Stimulated activated CD8-positive, alpha-beta memory T cell treated with anti-CD3 and anti-CD28 coated beads, Interleukin-2, amount 100 ng/mL, for 1 hour (primary cell): ENCODE results near the gene TPP1.

Source experiments
- DNase-seq, 2 donors: peaks; one replicate each; pipeline ENCODE4 v3.0.0-alpha.2; 2020; ENCODE audit warnings: low read depth in 2 of 2

TPP1 gene

DNA sequence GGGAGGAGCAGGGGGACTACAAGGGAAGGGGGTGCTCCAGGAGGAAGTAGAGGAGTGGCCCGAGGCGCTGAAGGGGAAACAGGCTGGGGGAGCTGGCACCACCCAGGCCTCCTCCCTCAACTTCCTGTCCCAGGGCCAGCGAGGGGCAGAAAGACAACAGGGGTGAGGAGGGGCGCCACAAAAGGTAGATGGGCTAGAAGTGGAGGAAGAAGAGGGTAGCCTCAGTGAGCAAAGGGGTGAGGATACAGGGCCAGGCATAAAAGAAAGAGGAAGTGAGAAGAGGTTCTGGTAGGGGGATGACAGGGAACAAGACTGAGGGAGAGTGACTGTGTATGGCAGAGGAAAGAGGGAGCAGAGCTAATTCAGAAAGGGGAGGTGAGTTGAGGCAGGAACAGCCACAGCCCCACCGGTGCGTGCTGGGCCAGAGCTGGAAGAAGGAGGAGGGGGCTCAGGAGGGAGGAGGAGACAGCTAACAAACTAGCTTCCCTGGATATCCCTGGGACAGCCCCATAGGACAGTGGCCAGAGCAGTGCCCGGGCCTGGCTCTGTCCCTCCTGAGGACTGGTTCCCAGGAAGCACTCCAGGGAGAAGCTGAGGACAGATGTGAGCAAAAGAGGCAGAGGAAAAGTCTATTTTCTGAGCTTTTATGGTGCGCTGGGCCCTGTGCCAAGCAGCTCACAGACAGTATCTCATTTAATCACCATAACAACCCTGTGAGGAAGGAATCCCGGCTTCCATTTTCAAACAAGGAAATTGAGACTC lies 27.9 kb upstream of the TPP1 start:
- DNase-seq = no peak

DNA sequence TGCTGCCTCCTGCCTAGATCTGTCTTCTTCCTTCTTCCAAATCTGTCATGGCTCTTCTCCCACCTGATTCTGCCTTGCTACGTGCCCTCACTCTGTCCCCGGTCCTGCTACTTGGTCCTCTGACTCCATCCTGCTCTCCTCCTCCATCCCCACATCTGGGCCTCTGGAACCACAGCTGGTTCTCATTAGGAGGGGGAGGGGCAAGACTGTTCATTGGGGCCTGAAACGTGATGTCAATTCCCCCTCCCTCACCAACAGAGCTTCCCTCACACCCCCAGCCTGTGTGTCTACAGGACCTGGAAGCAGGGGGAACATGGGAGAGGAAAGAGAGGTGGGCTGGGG lies 27.3 kb upstream of the TPP1 start:
- DNase-seq = no peak

DNA sequence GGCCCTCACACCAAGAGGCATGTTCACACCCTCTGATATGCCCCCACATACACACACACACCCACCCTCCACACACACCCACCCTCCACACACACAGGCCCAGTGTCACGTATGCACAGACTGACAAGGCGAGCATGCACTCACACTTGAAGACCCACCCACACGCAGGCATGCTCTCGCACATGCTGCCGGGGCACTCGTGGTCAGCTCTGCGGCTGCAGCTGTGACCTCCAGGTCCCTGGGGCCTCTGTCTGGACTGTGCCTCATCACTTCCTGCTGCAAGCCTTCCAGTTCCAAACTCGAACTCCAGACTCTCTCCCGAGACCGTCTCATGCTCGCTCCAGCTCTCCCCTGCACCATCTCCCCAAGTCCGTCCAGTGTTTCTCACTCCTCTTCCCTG lies 26.8 kb upstream of the TPP1 start:
- no peak for DNase-seq

DNA sequence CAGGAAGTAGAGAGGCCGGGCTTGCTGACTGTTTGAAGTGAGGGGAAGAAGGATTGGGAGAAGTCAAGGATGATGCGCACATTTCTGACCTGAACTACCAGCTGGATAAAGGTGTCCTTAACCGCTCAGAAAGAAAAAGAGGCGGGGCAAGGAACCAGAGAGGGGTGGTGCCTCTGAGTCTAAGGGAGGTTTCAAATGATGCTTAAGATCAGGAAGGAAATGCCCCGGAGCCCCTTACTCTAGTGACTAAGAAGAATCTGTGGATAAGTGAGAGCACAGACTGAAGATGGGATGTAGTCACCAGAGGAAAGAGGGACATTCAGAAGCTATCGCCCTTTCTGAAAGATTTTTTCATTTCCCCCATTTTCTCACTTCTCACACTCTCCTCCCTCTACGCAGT lies 23.7 kb upstream of the TPP1 start:
- DNase-seq = no peak

DNA sequence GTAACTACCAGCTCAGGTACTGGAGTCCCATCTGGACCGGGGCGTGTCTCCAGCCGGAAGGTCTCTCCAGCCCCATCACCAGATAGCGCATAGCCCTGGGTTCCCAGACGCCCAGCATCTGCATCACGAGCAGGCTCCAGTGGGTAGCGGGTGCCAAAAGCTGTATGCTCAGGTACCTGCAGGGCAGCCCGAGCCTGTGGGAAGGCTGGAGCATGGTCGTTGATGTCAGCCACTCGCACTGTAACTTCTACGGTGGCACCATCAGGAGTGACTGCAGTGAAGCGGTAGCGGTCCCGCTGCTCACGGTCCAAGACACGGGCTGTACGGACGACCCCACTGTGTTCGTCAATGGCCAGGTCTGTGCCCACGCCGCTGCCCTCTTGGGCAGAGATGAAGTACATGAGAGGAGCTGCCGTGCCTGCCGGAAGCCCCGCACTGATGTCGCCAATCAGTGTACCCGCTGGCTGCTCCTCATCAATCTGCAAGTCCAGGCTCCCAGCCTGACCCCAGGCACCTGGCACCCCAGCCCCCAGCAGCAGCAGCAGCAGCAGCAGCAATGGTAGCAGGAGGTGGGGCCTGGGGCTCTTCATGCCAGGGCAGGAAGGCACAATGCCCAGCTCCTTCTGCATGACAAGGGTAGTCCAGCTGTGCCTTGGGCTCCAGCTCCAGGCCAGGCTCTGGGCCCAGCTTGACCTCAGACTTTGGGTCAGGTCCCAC lies 21.9 kb upstream of the TPP1 start:
- no peak for DNase-seq

DNA sequence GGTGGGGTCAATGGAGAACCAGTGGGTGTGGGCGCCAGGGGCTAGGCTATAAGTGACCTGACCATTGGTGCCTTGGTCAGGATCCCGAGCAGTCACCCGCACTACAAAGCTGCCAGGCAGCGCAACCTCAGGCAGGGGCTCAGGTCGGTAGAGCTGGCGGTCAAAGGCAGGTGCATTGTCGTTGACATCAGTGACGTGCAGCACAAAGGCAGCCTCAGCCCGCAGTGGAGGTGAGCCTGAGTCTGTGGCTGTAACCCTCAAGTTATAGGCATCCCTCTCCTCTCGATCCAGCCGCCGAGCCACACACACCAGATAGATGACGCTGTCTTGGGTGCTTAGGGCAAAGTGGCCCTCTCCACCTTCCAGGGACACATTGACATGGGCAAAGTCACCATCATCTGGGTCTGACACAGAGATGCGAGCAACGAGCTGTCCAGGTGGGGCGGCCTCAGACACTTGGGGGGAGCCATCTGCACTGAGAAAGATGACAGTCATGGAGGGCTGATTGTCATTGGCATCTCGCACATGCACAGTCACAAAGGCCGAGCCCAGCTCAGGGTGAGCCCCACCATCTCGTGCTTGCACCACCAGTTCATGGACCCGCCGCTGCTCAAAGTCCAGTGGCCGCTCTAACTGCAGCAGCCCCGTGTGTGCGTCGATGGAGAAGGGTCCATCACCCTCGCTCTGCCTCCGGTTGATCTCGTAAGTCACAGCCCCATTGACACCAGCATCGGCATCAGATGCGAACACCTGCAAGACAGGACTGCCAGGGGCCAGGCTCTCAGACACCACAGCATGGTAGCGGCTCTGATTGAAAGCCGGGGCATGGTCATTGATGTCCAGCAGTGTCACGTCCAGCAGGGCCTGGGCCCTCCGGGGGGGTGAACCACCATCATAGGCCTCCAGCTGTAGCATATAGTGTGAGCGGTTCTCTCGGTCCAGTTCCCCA lies 21.1 kb upstream of the TPP1 start:
- no peak for DNase-seq

DNA sequence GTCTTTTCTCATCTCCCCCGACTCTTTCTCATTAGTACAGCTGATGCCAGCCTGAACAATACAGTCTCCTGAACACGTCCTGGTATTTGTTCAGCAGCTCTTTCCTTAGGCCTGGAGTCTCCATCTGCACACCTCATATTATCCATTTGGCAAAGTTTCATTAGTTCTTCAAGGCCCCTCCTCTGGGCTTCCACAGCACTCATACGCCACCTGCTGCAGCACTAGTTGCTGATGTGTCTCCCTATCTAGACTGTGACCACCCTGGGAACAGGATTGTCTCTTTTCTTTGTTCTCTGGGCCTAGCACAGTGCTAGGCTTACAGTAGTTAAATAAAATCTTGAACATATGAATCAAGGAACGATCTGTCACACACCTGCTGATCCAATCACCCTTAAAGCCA lies 19.2 kb upstream of the TPP1 start:
- no peak for DNase-seq

DNA sequence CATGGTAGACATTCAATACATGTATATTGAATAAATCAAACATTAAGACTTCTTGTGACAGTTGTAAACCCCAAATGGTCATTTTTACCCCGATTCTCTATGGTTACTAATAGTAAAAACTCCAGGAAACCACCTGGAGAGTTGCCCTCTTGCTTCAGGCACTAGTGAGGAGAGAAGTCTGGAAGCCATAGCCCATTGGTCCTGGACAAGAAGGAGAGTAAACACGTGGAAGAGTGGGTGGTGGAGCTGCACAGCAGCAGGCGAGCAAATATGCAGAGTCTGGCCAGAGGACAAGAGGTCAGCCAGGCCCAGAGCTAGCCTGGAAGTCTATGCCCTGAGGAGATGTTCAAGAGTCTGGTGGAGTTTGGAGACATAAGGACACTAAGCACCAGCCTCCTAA lies 18.6 kb upstream of the TPP1 start:
- no peak for DNase-seq

DNA sequence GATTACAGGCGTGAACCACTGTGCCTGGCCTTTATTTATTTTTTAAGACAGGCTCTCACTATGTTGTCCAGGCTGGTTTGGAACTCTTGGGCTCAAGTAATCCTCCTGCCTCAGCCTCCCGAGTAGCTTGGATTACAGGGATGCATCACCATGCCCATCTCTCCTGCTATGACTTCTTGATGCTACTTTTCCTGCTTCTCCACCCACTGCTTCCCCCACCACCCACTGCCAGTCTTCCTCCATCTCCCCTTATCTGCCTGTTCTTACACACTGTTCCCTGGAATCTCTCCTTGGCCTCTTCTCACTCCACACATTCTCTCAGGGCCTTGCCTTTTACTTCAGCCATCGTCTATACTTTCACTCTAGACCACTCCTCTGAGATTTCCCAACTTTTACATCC lies 17.3 kb upstream of the TPP1 start:
- no peak for DNase-seq

DNA sequence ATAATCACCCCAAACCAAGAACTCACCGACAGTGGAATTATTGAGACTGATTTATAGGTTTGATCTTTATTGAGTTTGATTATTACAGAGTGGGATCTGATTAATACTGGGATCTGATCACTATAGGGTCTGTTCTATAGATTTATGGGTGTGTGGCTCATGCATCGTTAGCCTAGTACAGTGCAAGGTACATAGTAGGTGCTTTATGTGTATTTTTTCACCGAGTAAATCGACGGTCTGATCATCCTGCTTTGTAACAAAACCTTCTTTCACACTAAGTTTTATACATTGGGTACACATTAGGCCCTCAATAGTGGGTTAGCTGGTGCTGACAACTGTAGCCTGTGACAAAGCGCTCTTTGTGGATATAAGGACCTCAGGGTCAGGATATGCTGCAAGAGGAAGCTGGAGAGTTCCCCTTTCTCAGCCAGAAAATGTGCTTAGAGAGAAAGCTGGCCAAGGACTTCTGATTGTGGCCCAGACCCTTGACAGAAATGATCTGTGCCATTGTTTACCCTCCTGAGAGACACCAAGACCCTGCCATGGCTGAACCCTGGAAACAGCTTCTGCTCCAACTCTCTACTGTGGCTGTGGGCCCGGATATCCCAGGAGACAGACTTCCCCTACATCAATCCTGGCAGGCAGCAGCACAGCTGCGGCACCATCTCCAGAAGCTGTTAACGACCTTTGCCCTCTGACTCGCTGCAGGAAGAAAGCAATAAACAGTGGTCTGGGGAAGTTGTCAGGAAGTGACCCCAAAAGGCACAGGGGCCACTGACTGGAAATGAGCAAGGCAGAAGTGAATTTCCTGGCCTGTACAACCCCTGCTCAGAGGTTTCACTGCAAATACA lies 16.1 kb upstream of the TPP1 start:
- DNase-seq = no peak

DNA sequence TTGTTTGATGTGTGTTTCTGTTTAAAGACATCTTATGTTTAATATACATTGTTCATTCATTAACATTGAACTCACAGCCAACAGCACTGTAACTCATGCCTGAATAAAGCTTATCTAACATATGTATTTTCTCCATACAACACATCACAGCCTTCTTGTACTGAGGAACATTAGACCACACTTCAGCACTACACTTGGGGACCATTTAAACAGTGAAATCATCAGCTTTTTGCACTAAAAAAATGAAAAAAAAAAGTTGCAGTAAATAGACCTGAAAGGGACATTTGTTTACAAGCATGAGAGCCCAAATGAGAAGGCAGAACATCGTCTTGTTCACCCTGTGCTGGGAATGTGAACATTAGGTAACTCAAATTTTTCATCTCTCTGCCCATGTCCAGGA lies 15.3 kb upstream of the TPP1 start:
- no peak for DNase-seq

DNA sequence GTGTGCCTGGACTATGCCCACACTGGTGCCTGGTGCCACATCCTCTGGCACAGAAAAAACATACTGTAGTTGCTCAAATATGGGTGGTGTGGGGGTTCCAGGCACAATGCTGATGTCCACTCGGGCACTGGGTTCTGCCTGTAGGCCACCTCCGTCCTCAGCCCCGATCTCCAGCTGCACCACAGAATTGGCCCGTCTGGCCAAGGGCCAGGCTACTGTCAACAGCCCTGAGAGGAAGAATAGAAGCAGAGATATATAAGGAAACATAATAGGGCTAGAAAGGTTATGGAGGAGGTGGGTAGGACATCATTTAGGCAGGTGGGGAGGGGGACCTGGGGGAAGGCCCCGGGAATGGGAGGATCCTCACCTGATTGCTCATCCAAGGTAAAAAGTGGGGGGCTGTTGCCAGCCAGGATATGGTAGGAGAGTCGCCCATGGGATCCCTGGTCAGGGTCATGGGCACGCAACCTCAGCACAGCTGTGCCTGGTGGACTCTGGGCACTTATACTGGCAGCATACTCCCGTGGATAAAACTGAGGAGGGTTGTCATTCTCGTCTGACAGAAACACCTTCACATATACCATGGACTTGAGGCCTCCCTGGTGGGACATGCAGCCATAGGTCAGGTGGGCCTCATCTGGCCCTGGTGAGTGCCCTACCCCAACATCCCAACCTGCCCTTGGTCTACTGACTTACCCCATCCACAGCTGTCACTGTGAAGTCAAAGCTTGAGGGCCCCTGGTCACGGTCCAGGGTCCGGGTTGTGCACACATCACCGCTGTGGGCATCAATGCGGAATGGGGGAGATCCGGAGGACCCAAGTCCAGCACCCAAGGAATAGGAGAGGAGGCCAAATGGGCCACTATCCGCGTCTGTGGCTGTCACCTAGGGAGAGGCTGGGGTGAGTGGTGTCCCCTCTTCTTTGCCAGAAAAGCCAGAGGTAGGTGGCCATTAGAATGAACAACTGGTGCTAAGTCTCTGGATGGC lies 14.5 kb upstream of the TPP1 start:
- no peak for DNase-seq

DNA sequence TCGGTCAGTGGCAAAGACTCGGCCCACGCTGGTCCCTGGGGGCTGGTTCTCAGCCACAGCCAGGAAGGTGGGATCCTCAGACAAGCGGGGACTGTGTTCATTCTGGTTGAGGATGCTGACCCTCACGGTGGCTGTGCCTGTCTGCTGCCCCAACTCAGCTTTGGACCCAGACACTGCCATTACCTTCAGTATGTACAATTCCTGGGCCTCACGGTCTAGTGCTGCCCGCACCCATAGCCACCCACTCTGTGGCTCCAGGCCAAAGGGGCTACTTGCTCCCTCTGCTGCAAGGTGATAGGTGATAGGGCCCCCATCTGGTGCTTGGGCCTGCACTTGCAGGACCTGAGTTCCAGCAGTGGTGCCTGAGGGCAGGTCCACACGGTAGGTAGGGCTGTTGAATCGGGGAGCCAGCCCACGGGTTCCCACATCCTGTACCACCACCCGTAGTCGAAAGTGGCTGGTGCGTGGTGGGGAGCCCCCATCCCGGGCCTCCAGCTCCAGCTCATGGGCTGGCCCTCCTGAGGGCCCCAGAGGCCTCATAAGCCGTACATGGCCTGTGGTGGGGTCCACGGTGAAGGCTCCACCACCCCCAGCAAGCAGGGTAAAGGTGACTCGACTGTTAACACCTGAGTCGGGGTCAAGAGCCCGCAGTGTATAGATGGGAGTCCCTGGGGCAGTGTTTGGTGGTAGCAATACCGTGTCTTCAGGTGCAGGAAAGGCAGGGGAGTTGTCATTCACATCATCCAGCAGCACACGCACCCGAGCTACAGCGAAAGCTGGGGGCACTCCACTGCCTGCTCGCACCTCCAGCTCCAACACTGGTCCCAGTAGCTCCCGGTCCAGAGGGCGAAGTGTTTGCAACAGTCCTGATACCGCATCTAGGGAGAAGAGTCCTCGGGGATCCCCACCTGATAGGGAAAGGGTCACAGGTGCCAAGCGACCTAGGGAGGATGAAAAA lies 13.2 kb upstream of the TPP1 start:
- DNase-seq = no peak

DNA sequence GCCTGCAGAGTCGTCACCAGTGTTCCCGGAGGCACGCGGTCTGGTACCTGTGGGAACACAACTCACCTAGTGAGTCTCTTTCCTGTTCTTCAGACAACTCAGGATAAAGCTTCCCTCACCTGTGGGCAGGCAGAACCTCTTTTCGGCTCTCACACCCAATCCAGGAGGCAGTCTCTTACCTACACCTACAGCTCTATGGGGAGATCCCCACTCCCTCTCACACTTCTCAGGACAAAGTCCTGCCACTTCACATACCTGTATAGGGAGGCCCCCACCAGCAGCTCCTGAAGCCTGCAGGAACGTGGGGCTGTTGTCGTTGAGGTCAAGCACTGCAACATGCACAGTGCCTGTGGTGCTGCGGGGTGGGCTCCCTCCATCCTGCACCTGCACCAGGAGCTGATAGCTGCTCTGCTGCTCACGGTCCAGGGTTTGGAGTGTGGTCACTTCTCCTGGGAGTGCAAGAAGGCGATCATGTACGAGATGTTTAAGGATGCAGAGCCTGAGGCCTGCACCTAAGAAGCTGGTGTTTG lies 12.2 kb upstream of the TPP1 start:
- no peak for DNase-seq

DNA sequence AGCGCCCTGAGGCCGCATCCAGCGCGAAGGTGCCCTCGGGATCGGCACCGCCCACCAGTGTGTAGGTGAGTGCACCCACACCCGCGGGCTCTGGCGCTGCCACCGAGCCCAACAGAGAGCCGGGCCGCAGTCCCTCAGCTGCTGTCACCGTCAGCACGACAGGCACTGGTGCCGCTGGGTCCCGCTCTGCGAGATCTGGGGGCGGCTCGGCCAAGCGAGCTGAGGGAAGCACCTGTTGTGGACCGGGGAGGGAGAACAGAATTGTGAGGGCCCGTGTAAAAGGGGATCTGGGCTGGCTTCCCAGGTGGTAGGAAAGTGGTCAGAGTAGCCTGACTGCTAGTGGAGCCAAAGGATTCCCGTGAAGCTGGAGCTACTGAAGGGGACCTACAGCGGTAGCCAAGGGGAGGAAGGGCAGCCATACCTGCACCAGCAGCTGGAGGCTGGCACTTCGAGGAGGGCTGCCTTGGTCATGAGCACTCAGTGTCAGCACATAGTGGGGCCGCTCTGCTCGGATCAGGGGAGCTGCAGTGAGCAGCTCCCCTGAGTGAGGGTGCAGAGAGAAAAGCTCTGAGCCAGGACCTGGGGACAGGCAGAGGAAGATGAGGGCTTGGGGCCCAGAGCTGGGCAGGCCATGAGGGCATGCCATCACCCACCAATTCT lies 11.5 kb upstream of the TPP1 start:
- DNase-seq = no peak

DNA sequence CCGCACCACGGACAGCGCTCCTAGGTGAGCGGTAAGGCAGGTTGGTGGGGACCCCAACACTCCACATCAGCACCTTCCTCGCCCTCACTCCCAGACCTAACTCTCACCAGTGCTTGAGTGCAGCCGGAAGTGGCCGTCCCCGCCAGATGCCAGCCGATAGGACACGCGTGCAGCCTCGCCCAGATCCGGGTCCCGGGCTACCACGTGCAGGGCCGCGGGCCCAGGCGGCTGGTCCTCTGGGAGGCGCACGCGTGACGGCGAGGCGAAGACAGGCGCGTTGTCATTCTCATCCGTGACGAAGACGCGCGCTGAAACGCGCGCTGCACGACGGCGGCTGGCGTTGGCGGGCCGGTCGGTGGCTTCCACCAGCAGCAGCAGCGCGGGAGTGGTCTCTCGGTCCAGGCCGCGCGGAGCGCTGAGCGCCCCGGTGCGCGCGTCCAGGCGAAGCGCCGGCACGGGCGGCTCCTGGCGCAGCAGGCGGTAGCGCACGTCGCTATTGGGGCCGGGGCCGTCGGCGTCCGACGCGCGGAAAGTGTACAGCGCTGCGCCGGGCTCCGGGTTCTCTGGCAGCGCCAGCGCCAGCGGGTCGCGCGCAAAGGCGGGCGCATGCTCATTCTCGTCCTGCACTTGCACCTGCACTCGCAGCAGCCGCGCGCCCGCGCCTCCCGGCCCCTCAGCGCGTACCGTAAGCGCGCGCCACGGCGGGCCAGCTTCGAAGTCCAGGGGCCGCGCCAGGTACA lies 10.8 kb upstream of the TPP1 start:
- DNase-seq = no peak

DNA sequence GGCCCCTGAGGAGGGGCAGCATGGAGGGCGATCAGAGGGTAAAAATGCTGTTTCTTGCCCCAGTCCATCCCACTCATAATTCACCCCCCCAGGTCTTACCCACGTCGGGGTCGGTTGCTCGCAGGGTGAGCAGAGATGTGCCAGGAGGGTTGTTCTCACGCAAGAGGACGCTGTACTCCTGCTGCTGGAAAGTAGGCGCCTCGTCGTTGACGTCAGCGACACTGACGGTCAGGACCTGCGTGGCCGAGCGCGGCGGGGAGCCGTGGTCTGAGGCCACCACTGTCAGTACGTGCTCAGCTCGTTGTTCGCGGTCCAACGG lies 10.3 kb upstream of the TPP1 start:
- no peak for DNase-seq

DNA sequence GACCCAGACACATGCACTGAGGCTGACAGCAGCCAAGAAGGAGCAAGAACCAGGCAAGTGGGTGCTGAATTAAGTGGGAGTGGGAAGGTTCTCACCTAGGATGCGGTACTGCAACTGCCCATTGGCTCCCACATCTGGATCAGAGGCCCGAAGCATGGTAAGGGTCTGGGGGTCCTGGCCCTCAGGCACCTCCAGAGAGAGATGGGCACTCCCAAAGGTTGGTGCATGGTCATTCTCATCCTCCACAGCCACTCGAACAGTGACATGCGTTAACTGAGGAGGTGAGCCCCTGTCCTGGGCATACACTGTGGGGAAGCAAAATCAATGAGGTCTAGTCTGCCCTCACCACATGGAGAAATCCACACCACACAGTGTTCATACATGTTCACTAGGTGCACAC lies 9.3 kb upstream of the TPP1 start:
- no peak for DNase-seq
